ENCODE results near the gene STT3B. TPM values are rescaled to one million over a fixed set of nuclear protein-coding genes. Genes with fewer than 3 reads are reported as not detected.

The STT3B gene
- total RNA-seq, 1 donor from 2014 or later: 210 TPM

GRCh38 chr3:31508452-31509146 lies 24.1 kb upstream of the STT3B start:
- no peaks in the 10 kb centered on the region for H3K27me3 Mint-ChIP-seq (ENCODE audit: low read depth)
- H3K4me3 Mint-ChIP-seq: no peak overlapping the region
- peaks cover 12% of the 10 kb centered on the region for H3K4me1 Mint-ChIP-seq
- no peak for DNase-seq (ENCODE audit: low spot score in 2 of 2, unreplicated experiment in 2 of 2)
- H3K27ac Mint-ChIP-seq: no peak overlapping the region
- no peak for TF ChIP-seq CTCF (IDR thresholded peaks at IDR 0.05; ENCODE audit: unreplicated experiment)
- H3K36me3 Mint-ChIP-seq: no peaks in the 10 kb centered on the region
- H3K9me3 Mint-ChIP-seq: peaks cover 5% of the 10 kb centered on the region

- no peak for DNase-seq (ENCODE audit: low spot score in 2 of 2, unreplicated experiment in 2 of 2)
- Mint-ChIP-seq H3K9me3 (peaks cover 5% of the 10 kb centered on the region), H3K27me3 (ENCODE audit: low read depth) (no peaks in the 10 kb centered on the region), H3K4me3 (no peak overlapping the region), H3K36me3 (no peaks in the 10 kb centered on the region), H3K4me1 (peaks cover 10% of the 10 kb centered on the region), H3K27ac (no peak overlapping the region)
- TF ChIP-seq CTCF (IDR thresholded peaks at IDR 0.05; ENCODE audit: unreplicated experiment): no peak
Observed at GRCh38 chr3:31509147-31509728, 23.5 kb upstream of the STT3B start.

GRCh38 chr3:31514570-31514969 lies 18.2 kb upstream of the STT3B start:
- no peaks in the 10 kb centered on the region for H3K27me3 Mint-ChIP-seq (ENCODE audit: low read depth)
- no peaks in the 10 kb centered on the region for H3K36me3 Mint-ChIP-seq
- H3K4me3 Mint-ChIP-seq: no peak overlapping the region
- no peak for DNase-seq (ENCODE audit: low spot score in 2 of 2, unreplicated experiment in 2 of 2)
- H3K4me1 Mint-ChIP-seq: no peaks in the 10 kb centered on the region
- peaks cover 5% of the 10 kb centered on the region for H3K9me3 Mint-ChIP-seq
- TF ChIP-seq CTCF (IDR thresholded peaks at IDR 0.05; ENCODE audit: unreplicated experiment): no peak
- H3K27ac Mint-ChIP-seq: no peak overlapping the region

- no peak for DNase-seq (ENCODE audit: low spot score in 2 of 2, unreplicated experiment in 2 of 2)
- no peaks in the 10 kb centered on the region for H3K27me3 Mint-ChIP-seq (ENCODE audit: low read depth)
- peaks cover 5% of the 10 kb centered on the region for H3K9me3 Mint-ChIP-seq
- no peak for TF ChIP-seq CTCF (IDR thresholded peaks at IDR 0.05; ENCODE audit: unreplicated experiment)
- H3K4me3 Mint-ChIP-seq: no peak overlapping the region
- H3K36me3 Mint-ChIP-seq: no peaks in the 10 kb centered on the region
- no peaks in the 10 kb centered on the region for H3K4me1 Mint-ChIP-seq
- H3K27ac Mint-ChIP-seq: no peak overlapping the region
Observed at GRCh38 chr3:31515486-31516284, 17.0 kb upstream of the STT3B start.

- Mint-ChIP-seq H3K9me3 (no peaks in the 10 kb centered on the region), H3K27me3 (ENCODE audit: low read depth) (no peaks in the 10 kb centered on the region), H3K27ac (no peak overlapping the region), H3K4me1 (no peaks in the 10 kb centered on the region), H3K4me3 (no peak overlapping the region), H3K36me3 (no peaks in the 10 kb centered on the region)
- TF ChIP-seq CTCF (IDR thresholded peaks at IDR 0.05; ENCODE audit: unreplicated experiment): no peak
- no peak for DNase-seq (ENCODE audit: low spot score in 2 of 2, unreplicated experiment in 2 of 2)
Observed at GRCh38 chr3:31516757-31517156, 16.0 kb upstream of the STT3B start.
